ENCODE results near the gene GBF1.

The GBF1 gene

DNA sequence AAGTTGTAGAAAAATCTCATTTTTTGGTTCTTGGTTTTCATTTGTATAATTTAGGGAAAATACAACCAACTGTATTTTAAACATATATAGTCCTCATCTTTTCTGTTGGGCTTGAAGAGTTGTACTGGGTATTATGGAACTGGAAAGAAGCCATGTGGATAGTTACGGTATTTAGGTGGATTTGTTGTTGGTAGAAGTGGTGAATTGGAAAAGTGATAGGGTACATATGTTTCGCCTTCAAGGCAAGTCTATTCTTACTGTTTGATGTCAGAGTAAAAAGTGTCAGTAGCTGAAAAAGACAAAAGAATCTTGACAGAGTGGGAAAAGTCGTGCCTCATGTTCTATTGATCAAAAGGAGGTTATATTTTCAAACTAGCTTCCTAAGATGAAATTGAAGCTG is 64.6 kb downstream of the GBF1 start:
- Histone ChIP-seq H3K27ac (no peak overlapping the region), H3K79me2 (ENCODE audit: insufficient read depth, low read depth) (peaks cover 8% of the 10 kb centered on the region; the same call in 1 of the 2 replicates), H4K20me1 (ENCODE audit: insufficient read depth) (no peaks in the 10 kb centered on the region; the same call in 1 of the 2 replicates), H2AFZ (ENCODE audit: low read depth) (no peak overlapping the region), H3K27me3 (ENCODE audit: insufficient read depth, low read depth) (no peaks in the 10 kb centered on the region), H3K4me1 (ENCODE audit: low read depth, poor library complexity, severe bottlenecking) (peaks cover 4% of the 10 kb centered on the region), H3K4me3 (IDR thresholded peaks at IDR 0.05; ENCODE audit: insufficient read depth, low read depth, low read length) (no peak overlapping the region), H3K36me3 (ENCODE audit: insufficient read depth) (no peaks in the 10 kb centered on the region), H3K9ac (no peak overlapping the region), H3K4me2 (no peak overlapping the region)
- TF ChIP-seq, protein P1, sequence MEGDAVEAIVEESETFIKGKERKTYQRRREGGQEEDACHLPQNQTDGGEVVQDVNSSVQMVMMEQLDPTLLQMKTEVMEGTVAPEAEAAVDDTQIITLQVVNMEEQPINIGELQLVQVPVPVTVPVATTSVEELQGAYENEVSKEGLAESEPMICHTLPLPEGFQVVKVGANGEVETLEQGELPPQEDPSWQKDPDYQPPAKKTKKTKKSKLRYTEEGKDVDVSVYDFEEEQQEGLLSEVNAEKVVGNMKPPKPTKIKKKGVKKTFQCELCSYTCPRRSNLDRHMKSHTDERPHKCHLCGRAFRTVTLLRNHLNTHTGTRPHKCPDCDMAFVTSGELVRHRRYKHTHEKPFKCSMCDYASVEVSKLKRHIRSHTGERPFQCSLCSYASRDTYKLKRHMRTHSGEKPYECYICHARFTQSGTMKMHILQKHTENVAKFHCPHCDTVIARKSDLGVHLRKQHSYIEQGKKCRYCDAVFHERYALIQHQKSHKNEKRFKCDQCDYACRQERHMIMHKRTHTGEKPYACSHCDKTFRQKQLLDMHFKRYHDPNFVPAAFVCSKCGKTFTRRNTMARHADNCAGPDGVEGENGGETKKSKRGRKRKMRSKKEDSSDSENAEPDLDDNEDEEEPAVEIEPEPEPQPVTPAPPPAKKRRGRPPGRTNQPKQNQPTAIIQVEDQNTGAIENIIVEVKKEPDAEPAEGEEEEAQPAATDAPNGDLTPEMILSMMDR (conservative IDR thresholded peaks at IDR 0.05; ENCODE audit: low read depth, low read length) = no peak

GRCh38 chr10:102310361-102311024 is 65.2 kb downstream of the GBF1 start:
- no peak overlapping the region for H2AFZ ChIP-seq (ENCODE audit: low read depth)
- no peak overlapping the region for H3K9ac ChIP-seq
- no peak overlapping the region for H3K4me3 ChIP-seq (IDR thresholded peaks at IDR 0.05; ENCODE audit: insufficient read depth, low read depth, low read length)
- H3K27me3 ChIP-seq (ENCODE audit: insufficient read depth, low read depth) = no peaks in the 10 kb centered on the region
- no peaks in the 10 kb centered on the region for H3K36me3 ChIP-seq (ENCODE audit: insufficient read depth)
- peaks cover 4% of the 10 kb centered on the region for H3K4me1 ChIP-seq (ENCODE audit: low read depth, poor library complexity, severe bottlenecking)
- TF ChIP-seq, protein P1 (conservative IDR thresholded peaks at IDR 0.05; ENCODE audit: low read depth, low read length) = no peak
- peaks cover 8% of the 10 kb centered on the region; the same call in 1 of the 2 replicates for H3K79me2 ChIP-seq (ENCODE audit: insufficient read depth, low read depth)
- H3K27ac ChIP-seq = no peak overlapping the region
- H4K20me1 ChIP-seq (ENCODE audit: insufficient read depth) = no peaks in the 10 kb centered on the region; the same call in 1 of the 2 replicates
- H3K4me2 ChIP-seq = no peak overlapping the region

GRCh38 chr10:102311025-102311420 is 65.7 kb downstream of the GBF1 start:
- H3K4me1 ChIP-seq (ENCODE audit: low read depth, poor library complexity, severe bottlenecking) = peaks cover 4% of the 10 kb centered on the region
- H3K4me3 ChIP-seq (IDR thresholded peaks at IDR 0.05; ENCODE audit: insufficient read depth, low read depth, low read length) = no peak overlapping the region
- H3K27ac ChIP-seq = no peak overlapping the region
- H4K20me1 ChIP-seq (ENCODE audit: insufficient read depth) = no peaks in the 10 kb centered on the region; the same call in 1 of the 2 replicates
- H3K9ac ChIP-seq = no peak overlapping the region
- no peaks in the 10 kb centered on the region for H3K27me3 ChIP-seq (ENCODE audit: insufficient read depth, low read depth)
- TF ChIP-seq, protein P1 (conservative IDR thresholded peaks at IDR 0.05; ENCODE audit: low read depth, low read length) = no peak
- peaks cover 8% of the 10 kb centered on the region; the same call in 1 of the 2 replicates for H3K79me2 ChIP-seq (ENCODE audit: insufficient read depth, low read depth)
- no peak overlapping the region for H3K4me2 ChIP-seq
- H3K36me3 ChIP-seq (ENCODE audit: insufficient read depth) = no peaks in the 10 kb centered on the region
- no peak overlapping the region for H2AFZ ChIP-seq (ENCODE audit: low read depth)

GRCh38 chr10:102312683-102313082 is 67.4 kb downstream of the GBF1 start:
- H3K36me3 ChIP-seq (ENCODE audit: insufficient read depth) = no peaks in the 10 kb centered on the region
- no peak overlapping the region for H2AFZ ChIP-seq (ENCODE audit: low read depth)
- TF ChIP-seq, protein P1 (conservative IDR thresholded peaks at IDR 0.05; ENCODE audit: low read depth, low read length) = no peak
- H4K20me1 ChIP-seq (ENCODE audit: insufficient read depth) = no peaks in the 10 kb centered on the region; the same call in 1 of the 2 replicates
- H3K27ac ChIP-seq = no peak overlapping the region
- peaks cover 4% of the 10 kb centered on the region; the same call in 1 of the 2 replicates for H3K79me2 ChIP-seq (ENCODE audit: insufficient read depth, low read depth)
- H3K9ac ChIP-seq = no peak overlapping the region
- no peak overlapping the region for H3K4me3 ChIP-seq (IDR thresholded peaks at IDR 0.05; ENCODE audit: insufficient read depth, low read depth, low read length)
- no peaks in the 10 kb centered on the region for H3K27me3 ChIP-seq (ENCODE audit: insufficient read depth, low read depth)
- H3K4me2 ChIP-seq = no peak overlapping the region
- H3K4me1 ChIP-seq (ENCODE audit: low read depth, poor library complexity, severe bottlenecking) = peaks cover 4% of the 10 kb centered on the region

Measured in KMS-11 (cell line).